Esophagus squamous epithelium (tissue), 5 donors: ENCODE measurements around the gene C20orf173. TPM values are rescaled to one million over a fixed set of nuclear protein-coding genes. Genes with fewer than 3 reads are reported as not detected.

ENCODE experiments used
- DNase-seq: peaks from one replicate; lab custom pipeline; 2025; lab: John Stamatoyannopoulos, UW
- H3K27ac ChIP-seq, 4 donors: fragments of 200-600 bp; sonication (generic); one replicate each; pipeline ENCODE4 v1.5.1; 2016 to 2019; ENCODE audit warnings: mild to moderate bottlenecking in 1 of 4
- H3K27me3 ChIP-seq, 4 donors: fragments of 200-600 bp; sonication (generic); 1 replicate in 3 of 4; 2 replicates in 1 of 4; pipeline versions ENCODE4 v1.5.1 to v1.6.0; 2017 to 2021; ENCODE audit warnings: antibody characterized with exemption in 1 of 4
- H3K36me3 ChIP-seq, 3 donors: fragments of 200-600 bp; sonication (generic); one replicate each; pipeline ENCODE4 v1.5.1; 2016 to 2019
- H3K4me1 ChIP-seq, 3 donors: fragments of 200-600 bp; sonication (generic); one replicate each; pipeline ENCODE4 v1.5.1; 2017 to 2019
- H3K4me3 ChIP-seq, 4 donors: fragments of 200-600 bp; sonication (generic); 1 replicate in 3 of 4; 2 replicates in 1 of 4; pipeline ENCODE4 v1.5.1; 2016 to 2019; ENCODE audit warnings: mild to moderate bottlenecking in 2 of 4, moderate library complexity in 1 of 4
- H3K9me3 ChIP-seq, 3 donors: fragments of 200-600 bp; sonication (generic); one replicate each; pipeline ENCODE4 v1.5.1; 2016 to 2019
- CTCF ChIP-seq, 6 experiments: fragments of 450-650 bp in 4 of 6; fragments of 200-600 bp in 2 of 6; sonication (generic) in 2 of 6; IDR thresholded peaks; one replicate each; pipeline ENCODE4 v1.5.1; 2016 to 2019; ENCODE audit warnings: antibody characterized with exemption in 6 of 6, mild to moderate bottlenecking in 4 of 6, moderate library complexity in 4 of 6
- POLR2A ChIP-seq, 4 donors: fragments of 450-650 bp; IDR thresholded peaks; one replicate each; pipeline ENCODE4 v1.6.1; 2017; ENCODE audit warnings: antibody characterized with exemption in 4 of 4, mild to moderate bottlenecking in 4 of 4, moderate library complexity in 3 of 4
- WGBS, 2 donors: methylation state at CpG; one replicate each; pipeline ENCODE4 v1.1.5; 2018; 5-methylcytosine and 5-hydroxymethylcytosine counted together
- intact Hi-C: fragments of 100-400 bp; cut with DNase I; formaldehyde crosslinking; loops from one replicate; pipeline ENCODE4 v1.15.0; 2022
- total RNA-seq, 4 donors: library from RNA; depleted of rRNA; stranded (reverse); fragments of >200 nt; gene quantifications; one replicate each; pipeline ENCODE4 v1.1.0, GENCODE V29; 2016
- donor health status: DM: yes; HTN: yes; CAD: no.

Gene C20orf173
- total RNA-seq, 4 donors from 2014 or later = not detected

GRCh38 chr20:35542990-35543389 lies 13.5 kb upstream of the C20orf173 start:
- H3K27ac ChIP-seq = no peak overlapping the region
- intact Hi-C loops = no loop called here
- TF ChIP-seq CTCF (IDR thresholded peaks at IDR 0.05) (no peak), POLR2A (IDR thresholded peaks at IDR 0.05) (no peak)
- no peaks in the 10 kb centered on the region for H3K9me3 ChIP-seq
- peak overlapping the region in 1 of 4 donors; percentile 92 for H3K4me3 ChIP-seq
- WGBS, 2 donors = 92 to 100% methylated on average over 1 of the region's 1 CpG
- H3K4me1 ChIP-seq = peaks cover 8 to 21% (median 11%) of the 10 kb centered on the region in 3 donors
- no peaks in the 10 kb centered on the region for H3K27me3 ChIP-seq
- DNase-seq = no peak
- peaks cover 0 to 38% (median 3%) of the 10 kb centered on the region in 3 donors for H3K36me3 ChIP-seq

GRCh38 chr20:35541783-35542662 lies 12.6 kb upstream of the C20orf173 start, which contains the start of gene ERGIC3:
TSS of gene ERGIC3 (plus strand) at chr20:35542078. CDS start at chr20:35542098, 20 bp downstream.
- Histone ChIP-seq H3K36me3 (peaks cover 0 to 28% (median 0%) of the 10 kb centered on the region in 3 donors), H3K9me3 (no peaks in the 10 kb centered on the region), H3K27ac (peak within 1 kb of the TSS; percentile 88 to 94 (median 90)), H3K4me1 (peaks cover 8 to 21% (median 11%) of the 10 kb centered on the region in 3 donors), H3K4me3 (peak within 1 kb of the TSS; percentile 80 to 93 (median 89)), H3K27me3 (no peaks in the 10 kb centered on the region)
- WGBS, 2 donors = 17 to 29% methylated on average over 11 to 20 of the region's 57 CpGs
- TF ChIP-seq POLR2A (IDR thresholded peaks at IDR 0.05) = peak in 2 of 4 donors; percentile 15 to 49
- peak in 1 of 6 experiments; percentile 52 for TF ChIP-seq CTCF (IDR thresholded peaks at IDR 0.05)
- peak; percentile 84 for DNase-seq
- intact Hi-C loops = no loop called here

GRCh38 chr20:35541118-35541782 lies 11.8 kb upstream of the C20orf173 start:
- H3K4me3 ChIP-seq = peak overlapping the region; percentile 80 to 93 (median 89)
- peaks cover 0 to 20% (median 0%) of the 10 kb centered on the region in 3 donors for H3K36me3 ChIP-seq
- peak overlapping the region in 1 of 4 donors; percentile 91 for H3K27ac ChIP-seq
- intact Hi-C loops = no loop called here
- TF ChIP-seq POLR2A (IDR thresholded peaks at IDR 0.05) (no peak), CTCF (IDR thresholded peaks at IDR 0.05) (no peak)
- WGBS, 2 donors = 12 to 39% methylated on average over 9 to 13 of the region's 13 CpGs
- H3K9me3 ChIP-seq = no peaks in the 10 kb centered on the region
- DNase-seq = no peak
- H3K4me1 ChIP-seq = peaks cover 8 to 21% (median 11%) of the 10 kb centered on the region in 3 donors
- H3K27me3 ChIP-seq = no peaks in the 10 kb centered on the region

- TF ChIP-seq POLR2A (IDR thresholded peaks at IDR 0.05) (no peak), CTCF (IDR thresholded peaks at IDR 0.05) (no peak)
- H3K4me1 ChIP-seq = peaks cover 8 to 21% (median 11%) of the 10 kb centered on the region in 3 donors
- H3K4me3 ChIP-seq = no peak overlapping the region
- DNase-seq = no peak
- H3K36me3 ChIP-seq = peaks cover 0 to 16% (median 0%) of the 10 kb centered on the region in 3 donors
- no peaks in the 10 kb centered on the region for H3K27me3 ChIP-seq
- no peak overlapping the region for H3K27ac ChIP-seq
- intact Hi-C loops = no loop called here
- 61 to 70% methylated on average over 11 of the region's 11 CpGs for WGBS, 2 donors
- H3K9me3 ChIP-seq = no peaks in the 10 kb centered on the region
Measured at GRCh38 chr20:35539756-35540212, 10.3 kb upstream of the C20orf173 start.
